ENCODE measurements around the gene MPZL2. TPM values are rescaled to one million over a fixed set of nuclear protein-coding genes. Genes with fewer than 3 reads are reported as not detected.

The MPZL2 gene
- total and polyA plus RNA-seq, 2 experiments from 2014 or later, result 2.6 to 4.2 TPM

DNA sequence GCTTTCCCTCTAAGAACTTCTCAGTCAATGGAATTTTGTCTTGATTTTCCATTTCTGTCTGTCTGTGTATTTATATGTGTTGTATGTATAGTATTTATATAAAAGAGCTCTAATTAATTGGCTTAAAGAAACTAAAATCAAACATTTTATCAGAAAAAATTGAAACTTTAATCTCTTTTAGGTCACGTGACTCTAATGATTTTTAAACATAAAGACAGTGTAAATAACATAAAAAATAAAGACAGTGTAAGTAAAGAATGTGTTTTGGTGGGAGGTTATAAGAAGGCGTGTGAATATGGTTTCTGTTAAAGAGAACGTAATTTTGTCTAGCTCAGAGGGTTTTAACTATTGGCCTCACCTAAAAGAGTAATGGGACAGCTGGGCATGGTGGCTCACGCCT, 41.7 kb downstream of the MPZL2 start:
- no peak overlapping the region for H3K4me3 Mint-ChIP-seq
- no peaks in the 10 kb centered on the region for H3K27me3 Mint-ChIP-seq (ENCODE audit: insufficient read depth, low read depth, poor library complexity)
- Histone ChIP-seq H2AFZ (no peak overlapping the region), H3K27ac (ENCODE audit: low read depth) (no peak overlapping the region), H3K36me3 (ENCODE audit: insufficient read depth) (no peaks in the 10 kb centered on the region), H4K20me1 (replicated peaks; ENCODE audit: insufficient read depth) (no peaks in the 10 kb centered on the region), H3K4me3 (no peak overlapping the region), H3F3A (replicated peaks; ENCODE audit: low read depth) (no peaks in the 10 kb centered on the region), H3K9me2 (ENCODE audit: insufficient read depth) (no peaks in the 10 kb centered on the region), H3K4me1 (ENCODE audit: insufficient read depth) (no peaks in the 10 kb centered on the region; the same call in 1 of the 2 replicates), H3K27me3 (ENCODE audit: insufficient read depth) (no peaks in the 10 kb centered on the region), H3K79me2 (replicated peaks; ENCODE audit: insufficient read depth) (no peaks in the 10 kb centered on the region), H3K4me2 (no peak overlapping the region)
- ATAC-seq (no peak), DNase-seq (ENCODE audit: low spot score) (no peak)
- H3K4me1 Mint-ChIP-seq, result no peaks in the 10 kb centered on the region; the same call in 2 of the 3 replicates
- no peak overlapping the region for H3K27ac Mint-ChIP-seq
- H3K9me3 Mint-ChIP-seq, result no peaks in the 10 kb centered on the region
- H3K36me3 Mint-ChIP-seq (ENCODE audit: low read depth), result no peaks in the 10 kb centered on the region
- TF ChIP-seq JUNB (IDR thresholded peaks at IDR 0.05; ENCODE audit: unreplicated experiment), result no peak

DNA sequence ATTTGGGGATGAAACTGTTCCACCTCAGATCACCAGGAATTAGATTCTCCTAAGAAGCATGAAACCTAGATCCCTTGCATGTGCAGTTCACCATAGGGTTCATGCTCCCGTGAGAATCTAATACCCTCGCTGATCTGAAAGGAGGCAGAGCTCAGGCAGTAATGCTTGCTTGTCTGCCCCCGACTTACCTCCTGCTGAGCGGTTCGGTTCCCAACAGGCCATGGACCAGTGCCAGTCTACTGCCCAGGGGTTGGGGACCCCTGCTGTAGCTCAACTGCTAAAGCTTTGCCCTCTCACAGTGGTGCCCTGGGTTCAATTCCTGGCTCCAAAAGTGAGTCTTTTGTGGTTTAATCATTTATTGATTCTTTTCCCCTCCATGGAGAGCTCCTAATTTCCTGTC, 42.7 kb downstream of the MPZL2 start:
- Histone ChIP-seq H3F3A (replicated peaks; ENCODE audit: low read depth) (no peaks in the 10 kb centered on the region), H2AFZ (no peak overlapping the region), H4K20me1 (replicated peaks; ENCODE audit: insufficient read depth) (no peaks in the 10 kb centered on the region), H3K27ac (ENCODE audit: low read depth) (no peak overlapping the region), H3K79me2 (replicated peaks; ENCODE audit: insufficient read depth) (no peaks in the 10 kb centered on the region), H3K4me3 (no peak overlapping the region), H3K4me2 (no peak overlapping the region), H3K36me3 (ENCODE audit: insufficient read depth) (no peaks in the 10 kb centered on the region), H3K4me1 (ENCODE audit: insufficient read depth) (no peaks in the 10 kb centered on the region; the same call in 1 of the 2 replicates), H3K9me2 (ENCODE audit: insufficient read depth) (no peaks in the 10 kb centered on the region), H3K27me3 (ENCODE audit: insufficient read depth) (no peaks in the 10 kb centered on the region)
- no peak overlapping the region for H3K4me3 Mint-ChIP-seq
- H3K4me1 Mint-ChIP-seq, result no peaks in the 10 kb centered on the region; the same call in 2 of the 3 replicates
- H3K9me3 Mint-ChIP-seq, result no peaks in the 10 kb centered on the region
- H3K36me3 Mint-ChIP-seq (ENCODE audit: low read depth), result no peaks in the 10 kb centered on the region
- H3K27me3 Mint-ChIP-seq (ENCODE audit: insufficient read depth, low read depth, poor library complexity), result no peaks in the 10 kb centered on the region
- H3K27ac Mint-ChIP-seq, result no peak overlapping the region
- no peak for DNase-seq (ENCODE audit: low spot score)
- no peak for ATAC-seq
- TF ChIP-seq ZNF331 (CRISPR knock-in tag; IDR thresholded peaks at IDR 0.05; ENCODE audit: low read depth), result no peak
- no peak for TF ChIP-seq JUNB (IDR thresholded peaks at IDR 0.05; ENCODE audit: unreplicated experiment)
- no peak for TF ChIP-seq EZH2phosphoT487 (IDR thresholded peaks at IDR 0.05; ENCODE audit: unreplicated experiment)
- no peak for TF ChIP-seq ZNF114 (CRISPR knock-in tag; IDR thresholded peaks at IDR 0.05)
- no peak for TF ChIP-seq CTCF (conservative IDR thresholded peaks at IDR 0.05; ENCODE audit: low read depth in 2 of 2)
- no peak for TF ChIP-seq STAT1 (IDR thresholded peaks at IDR 0.05; ENCODE audit: unreplicated experiment)
- TF ChIP-seq REST (IDR thresholded peaks at IDR 0.05; ENCODE audit: unreplicated experiment), result no peak
- no peak for TF ChIP-seq POLR2AphosphoS5 (IDR thresholded peaks at IDR 0.05; ENCODE audit: low read depth)
- TF ChIP-seq CREB1 (CRISPR knock-in tag; IDR thresholded peaks at IDR 0.05; ENCODE audit: low read depth), result no peak
- no peak for TF ChIP-seq NANOG (IDR thresholded peaks at IDR 0.05; ENCODE audit: borderline replicate concordance)
- TF ChIP-seq ETS1 (IDR thresholded peaks at IDR 0.05), result no peak
- no peak for TF ChIP-seq EZH2 (IDR thresholded peaks at IDR 0.05; ENCODE audit: low read depth, unreplicated experiment)
